HCT116 (cell line): ENCODE measurements around the gene ASB10.

Experiments
- ATF3 ChIP-seq: IDR thresholded peaks from 2 replicates; pipeline ENCODE4 v1.6.1; 2012
- CBX3 ChIP-seq: IDR thresholded peaks from 2 replicates; pipeline ENCODE4 v1.6.1; 2012; ENCODE audit warnings: low read depth
- CEBPB ChIP-seq: IDR thresholded peaks from 2 replicates; pipeline ENCODE4 v1.6.1; 2012; ENCODE audit warnings: low read depth
- CTCF ChIP-seq, 3 experiments: fragments of 200-600 bp in 1 of 3; sonication (generic) in 1 of 3; IDR thresholded peaks in 2 of 3; conservative IDR thresholded peaks in 1 of 3; 2 replicates each; pipeline ENCODE4 v1.5.1; 2012 to 2017; ENCODE audit warnings: low read depth in 2 of 3, low read length in 2 of 3, antibody characterized with exemption in 1 of 3, borderline replicate concordance in 1 of 3, control low read depth in 1 of 3, mild to moderate bottlenecking in 1 of 3, mixed read lengths in 1 of 3, mixed run types in 1 of 3, moderate library complexity in 1 of 3; ENCODE audit not compliant: insufficient read depth in 1 of 3
- EZH2 ChIP-seq: fragments of 200-600 bp; sonication (generic); IDR thresholded peaks from 2 replicates; pipeline ENCODE4 v1.6.1; 2017; ENCODE audit warnings: antibody characterized with exemption, mixed run types
- EZH2phosphoT487 ChIP-seq: fragments of 200-600 bp; IDR thresholded peaks from 2 replicates; pipeline ENCODE4 v1.6.1; 2018; ENCODE audit warnings: antibody characterized with exemption, borderline replicate concordance
- FOSL1 ChIP-seq: IDR thresholded peaks from 2 replicates; pipeline ENCODE4 v1.6.1; 2012; ENCODE audit warnings: low read depth
- MAX ChIP-seq: IDR thresholded peaks from 2 replicates; pipeline ENCODE4 v1.6.1; 2012
- POLR2A ChIP-seq: IDR thresholded peaks from 2 replicates; pipeline ENCODE4 v1.7.0; 2011; ENCODE audit warnings: borderline replicate concordance; ENCODE audit not compliant: insufficient read depth, insufficient read length; ENCODE audit errors: extremely low read depth
- POLR2AphosphoS5 ChIP-seq: IDR thresholded peaks from 2 replicates; pipeline ENCODE4 v1.6.1; 2011; ENCODE audit warnings: mild to moderate bottlenecking, low read depth, low read length, moderate library complexity
- REST ChIP-seq: IDR thresholded peaks from 2 replicates; pipeline ENCODE4 v1.6.1; 2012; ENCODE audit warnings: low read depth
- TCF7L2 ChIP-seq: IDR thresholded peaks from 2 replicates; pipeline ENCODE4 v1.7.0; 2011; ENCODE audit warnings: borderline replicate concordance, inconsistent platforms; ENCODE audit not compliant: insufficient read depth, insufficient read length; ENCODE audit errors: extremely low read depth
- ZNF274 ChIP-seq: fragments of 200-500 bp; sonication (Bioruptor generic); IDR thresholded peaks from 2 replicates; pipeline ENCODE4 v1.6.1; 2014; ENCODE audit warnings: mild to moderate bottlenecking, low read depth, low read length, inconsistent platforms

GRCh38 chr7:151202836-151203235 lies 15.8 kb upstream of the ASB10 start:
- TF ChIP-seq CTCF (IDR thresholded peaks at IDR 0.05 in 2 of 3, conservative IDR thresholded peaks at IDR 0.05 in 1 of 3; ENCODE audit: borderline replicate concordance in 1 of 3, insufficient read depth in 1 of 3, low read depth in 2 of 3, low read length in 2 of 3) (no peak), CBX3 (no peak), CEBPB (no peak), POLR2AphosphoS5 (no peak), MAX (no peak), EZH2phosphoT487 (no peak), POLR2A (no peak), EZH2 (no peak), FOSL1 (no peak), TCF7L2 (no peak), ATF3 (no peak), REST (no peak), ZNF274 (no peak)
